ENCODE measurements around the gene KRT12. TPM values are rescaled to one million over a fixed set of nuclear protein-coding genes. Genes with fewer than 3 reads are reported as not detected.

Gene KRT12
- polyA plus RNA-seq, 1 donor (not counting 4 experiments of a cell fraction or from before 2014, with no cell fraction given), result not detected

DNA sequence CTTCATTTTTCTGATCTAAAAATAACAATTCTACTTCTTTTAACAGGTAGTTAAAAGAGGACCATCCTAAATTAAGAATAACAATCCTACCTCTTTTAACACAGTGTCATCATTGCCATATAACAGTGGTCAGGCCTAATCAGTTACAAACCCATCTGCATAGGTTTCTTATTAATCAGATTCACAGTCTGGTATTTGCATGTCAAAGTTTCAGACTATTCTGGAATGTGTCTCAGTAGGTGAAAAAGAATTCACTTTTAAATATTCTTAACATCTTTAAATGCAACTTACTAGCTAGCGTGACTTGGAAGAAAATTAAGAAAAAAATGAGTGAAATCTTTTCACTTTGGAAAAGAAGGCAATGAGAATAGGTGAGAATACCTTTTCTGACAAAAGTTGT lies 6.8 kb upstream of the KRT12 start:
- Histone ChIP-seq H3K79me2 (ENCODE audit: control insufficient read depth, insufficient read depth, low read length) (no peaks in the 10 kb centered on the region), H3K4me3 (ENCODE audit: control insufficient read depth in 2 of 3, extremely low read depth in 1 of 3, insufficient read depth in 2 of 3, low read depth in 1 of 3, low read length in 3 of 3) (no peak overlapping the region), H3K27me3 (ENCODE audit: control insufficient read depth, extremely low read depth, insufficient read depth, low read length) (no peaks in the 10 kb centered on the region), H3K4me1 (ENCODE audit: control insufficient read depth, extremely low read depth, insufficient read depth, low read length) (no peaks in the 10 kb centered on the region), H3K9me3 (ENCODE audit: control insufficient read depth, low read depth, low read length) (no peaks in the 10 kb centered on the region), H3K36me3 (ENCODE audit: control insufficient read depth in 2 of 2, extremely low read depth in 1 of 2, insufficient read depth in 2 of 2, low read length in 2 of 2) (no peaks in the 10 kb centered on the region), H2AFZ (ENCODE audit: control insufficient read depth, low read length) (no peak overlapping the region), H3K9me1 (ENCODE audit: control insufficient read depth, extremely low read depth, insufficient read depth, low read length) (no peaks in the 10 kb centered on the region), H3K9ac (ENCODE audit: control insufficient read depth, extremely low read depth, insufficient read depth, low read length) (no peak overlapping the region), H4K20me1 (ENCODE audit: control insufficient read depth, extremely low read depth, insufficient read depth, low read length) (no peaks in the 10 kb centered on the region), H3K4me2 (ENCODE audit: control insufficient read depth, extremely low read depth, insufficient read depth, low read depth, low read length) (no peak overlapping the region), H3K27ac (ENCODE audit: control insufficient read depth, insufficient read depth, low read length) (no peak overlapping the region)
- no peak for TF ChIP-seq EZH2 (IDR thresholded peaks at IDR 0.05; ENCODE audit: low read length)
- TF ChIP-seq, protein P1, sequence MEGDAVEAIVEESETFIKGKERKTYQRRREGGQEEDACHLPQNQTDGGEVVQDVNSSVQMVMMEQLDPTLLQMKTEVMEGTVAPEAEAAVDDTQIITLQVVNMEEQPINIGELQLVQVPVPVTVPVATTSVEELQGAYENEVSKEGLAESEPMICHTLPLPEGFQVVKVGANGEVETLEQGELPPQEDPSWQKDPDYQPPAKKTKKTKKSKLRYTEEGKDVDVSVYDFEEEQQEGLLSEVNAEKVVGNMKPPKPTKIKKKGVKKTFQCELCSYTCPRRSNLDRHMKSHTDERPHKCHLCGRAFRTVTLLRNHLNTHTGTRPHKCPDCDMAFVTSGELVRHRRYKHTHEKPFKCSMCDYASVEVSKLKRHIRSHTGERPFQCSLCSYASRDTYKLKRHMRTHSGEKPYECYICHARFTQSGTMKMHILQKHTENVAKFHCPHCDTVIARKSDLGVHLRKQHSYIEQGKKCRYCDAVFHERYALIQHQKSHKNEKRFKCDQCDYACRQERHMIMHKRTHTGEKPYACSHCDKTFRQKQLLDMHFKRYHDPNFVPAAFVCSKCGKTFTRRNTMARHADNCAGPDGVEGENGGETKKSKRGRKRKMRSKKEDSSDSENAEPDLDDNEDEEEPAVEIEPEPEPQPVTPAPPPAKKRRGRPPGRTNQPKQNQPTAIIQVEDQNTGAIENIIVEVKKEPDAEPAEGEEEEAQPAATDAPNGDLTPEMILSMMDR (optimal IDR thresholded peaks at IDR 0.05 in 1 of 3, IDR thresholded peaks at IDR 0.05 in 1 of 3, conservative IDR thresholded peaks at IDR 0.05 in 1 of 3; ENCODE audit: extremely low read depth in 1 of 3, insufficient read depth in 2 of 3, low read length in 3 of 3), result no peak
- no peak for FAIRE-seq
- DNase-seq (ENCODE audit: low read depth, low spot score), result no peak
- dilution Hi-C loops (cut with MboI; ENCODE audit: extremely low pct_ligation_motif_present, low sequenced_read_pairs), result no loop called here

GRCh38 chr17:40873255-40873654 lies 6.2 kb upstream of the KRT12 start:
- dilution Hi-C loops (cut with MboI; ENCODE audit: extremely low pct_ligation_motif_present, low sequenced_read_pairs), result no loop called here
- Histone ChIP-seq H3K27ac (ENCODE audit: control insufficient read depth, insufficient read depth, low read length) (no peak overlapping the region), H3K9me3 (ENCODE audit: control insufficient read depth, low read depth, low read length) (no peaks in the 10 kb centered on the region), H2AFZ (ENCODE audit: control insufficient read depth, low read length) (no peak overlapping the region), H3K9ac (ENCODE audit: control insufficient read depth, extremely low read depth, insufficient read depth, low read length) (no peak overlapping the region), H3K79me2 (ENCODE audit: control insufficient read depth, insufficient read depth, low read length) (no peaks in the 10 kb centered on the region), H3K27me3 (ENCODE audit: control insufficient read depth, extremely low read depth, insufficient read depth, low read length) (no peaks in the 10 kb centered on the region), H3K4me3 (ENCODE audit: control insufficient read depth in 2 of 3, extremely low read depth in 1 of 3, insufficient read depth in 2 of 3, low read depth in 1 of 3, low read length in 3 of 3) (no peak overlapping the region), H4K20me1 (ENCODE audit: control insufficient read depth, extremely low read depth, insufficient read depth, low read length) (no peaks in the 10 kb centered on the region), H3K9me1 (ENCODE audit: control insufficient read depth, extremely low read depth, insufficient read depth, low read length) (no peaks in the 10 kb centered on the region), H3K4me2 (ENCODE audit: control insufficient read depth, extremely low read depth, insufficient read depth, low read depth, low read length) (no peak overlapping the region), H3K36me3 (ENCODE audit: control insufficient read depth in 2 of 2, extremely low read depth in 1 of 2, insufficient read depth in 2 of 2, low read length in 2 of 2) (no peaks in the 10 kb centered on the region), H3K4me1 (ENCODE audit: control insufficient read depth, extremely low read depth, insufficient read depth, low read length) (no peaks in the 10 kb centered on the region)
- DNase-seq (ENCODE audit: low read depth, low spot score) (no peak), FAIRE-seq (no peak)
- TF ChIP-seq, protein P1 (optimal IDR thresholded peaks at IDR 0.05 in 1 of 3, IDR thresholded peaks at IDR 0.05 in 1 of 3, conservative IDR thresholded peaks at IDR 0.05 in 1 of 3; ENCODE audit: extremely low read depth in 1 of 3, insufficient read depth in 2 of 3, low read length in 3 of 3), result no peak
- no peak for TF ChIP-seq EZH2 (IDR thresholded peaks at IDR 0.05; ENCODE audit: low read length)
